Measurements from ENCODE around the gene PTPN20. TPM values are rescaled to one million over a fixed set of nuclear protein-coding genes. Genes with fewer than 3 reads are reported as not detected.
"Not testable (repeated sequence)": the region's sequence is repeated elsewhere in the genome, so short reads cannot be mapped to it uniquely, and the experiment has no call there.

Gene PTPN20
- polyA plus RNA-seq, 4 donors = 1.9 to 4.2 (median 3.8) TPM

- not testable (repeated sequence) for DNase-seq (ENCODE audit: low read depth in 4 of 4, low spot score in 3 of 4)
Measured at GRCh38 chr10:46948687-46949518, 37.7 kb downstream of the PTPN20 start.

DNA sequence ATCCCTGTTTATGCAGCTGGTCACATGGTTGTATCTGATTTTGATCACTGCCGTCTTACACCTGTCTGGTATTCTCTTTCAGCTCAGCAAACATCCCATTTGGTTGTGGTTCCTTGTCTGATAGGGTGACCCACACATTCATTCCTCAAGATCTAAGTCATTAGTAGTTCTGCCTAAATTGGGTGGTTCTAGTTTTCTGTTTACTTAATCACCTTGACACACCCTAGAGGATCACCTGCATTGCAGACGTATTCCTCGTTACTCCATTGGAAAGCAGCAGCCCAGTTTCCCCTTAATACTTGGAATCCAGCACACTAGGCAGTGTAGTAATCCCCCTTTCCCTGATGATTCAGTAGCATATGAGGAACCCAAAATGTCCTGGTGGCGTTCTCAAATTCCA, 41.3 kb downstream of the PTPN20 start:
- DNase-seq (ENCODE audit: low read depth in 4 of 4, low spot score in 3 of 4) = not testable (repeated sequence)

DNA sequence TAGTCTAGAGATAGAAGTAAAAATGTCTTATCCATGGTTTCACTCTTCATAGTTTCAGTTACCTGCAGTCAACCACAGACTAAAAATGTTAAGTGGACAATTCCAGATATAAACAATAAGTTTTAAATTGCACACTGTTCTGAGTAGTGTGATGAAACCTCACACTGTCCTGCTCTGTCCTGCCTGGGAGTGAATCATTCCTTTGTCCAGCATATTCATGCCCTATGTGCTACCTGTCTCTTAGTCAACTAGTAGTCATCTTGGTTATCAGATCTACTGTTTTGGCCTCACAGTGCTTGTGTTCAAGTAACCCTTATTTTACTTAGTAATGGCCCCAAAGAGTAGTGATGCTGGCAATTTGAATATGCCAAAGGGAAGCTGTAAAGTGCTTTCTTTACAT, 49.5 kb downstream of the PTPN20 start:
- not testable (repeated sequence) for DNase-seq (ENCODE audit: low read depth in 4 of 4, low spot score in 3 of 4)

- DNase-seq (ENCODE audit: low read depth in 4 of 4, low spot score in 3 of 4) = not testable (repeated sequence)
Measured at GRCh38 chr10:46963356-46963755, 52.1 kb downstream of the PTPN20 start.

DNA sequence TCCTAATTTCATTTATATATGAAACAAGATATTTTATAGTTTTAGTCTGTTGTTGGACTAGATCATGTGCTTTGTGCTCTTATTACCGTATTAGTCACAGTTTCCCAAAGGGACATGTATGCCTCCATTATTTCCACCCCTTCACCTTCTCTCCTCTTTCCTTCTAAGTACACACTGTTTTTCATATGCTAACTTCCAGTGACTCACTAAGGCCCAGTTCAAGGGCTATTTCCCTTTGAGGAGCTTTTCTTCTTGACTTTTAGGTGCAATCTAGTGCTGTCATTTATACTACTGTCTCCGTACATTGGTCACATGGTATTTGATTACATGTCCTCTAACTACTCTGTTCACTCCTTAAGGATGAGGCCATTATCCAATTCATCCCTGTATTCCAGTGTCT, 55.8 kb downstream of the PTPN20 start:
- DNase-seq (ENCODE audit: low read depth in 4 of 4, low spot score in 3 of 4) = not testable (repeated sequence)

GRCh38 chr10:46980223-46980622, 69.0 kb downstream of the PTPN20 start:
- DNase-seq (ENCODE audit: low read depth in 4 of 4, low spot score in 3 of 4) = not testable (repeated sequence)

GRCh38 chr10:46987233-46987924, 76.2 kb downstream of the PTPN20 start:
- not testable (repeated sequence) for DNase-seq (ENCODE audit: low read depth in 4 of 4, low spot score in 3 of 4)

- no peak for DNase-seq (ENCODE audit: low read depth in 4 of 4, low spot score in 3 of 4)
Measured at GRCh38 chr10:46992803-46993561, 81.8 kb downstream of the PTPN20 start.

GRCh38 chr10:46995234-46995633, 84.0 kb downstream of the PTPN20 start:
- no peak for DNase-seq (ENCODE audit: low read depth in 4 of 4, low spot score in 3 of 4)

- no peak for DNase-seq (ENCODE audit: low read depth in 4 of 4, low spot score in 3 of 4)
Measured at GRCh38 chr10:46998192-46998591, 87.0 kb downstream of the PTPN20 start.

DNA sequence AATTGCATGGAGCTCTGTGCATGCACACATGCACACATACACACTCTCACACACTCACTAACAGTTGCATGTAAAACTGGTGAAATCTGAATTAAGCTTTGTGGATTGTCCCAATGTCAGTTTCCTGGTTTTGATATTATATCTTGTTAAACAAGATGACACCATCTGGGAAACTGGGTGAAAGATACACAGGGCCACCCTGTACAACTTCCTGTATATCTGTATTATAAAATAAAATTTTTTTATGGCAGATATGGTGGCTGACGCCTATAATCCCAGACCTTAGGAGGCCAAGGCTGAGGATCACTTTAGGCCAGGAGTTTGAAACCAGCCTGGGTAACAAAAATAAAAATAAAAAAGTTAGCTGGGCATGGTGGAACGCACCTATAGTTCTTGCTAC, 87.4 kb downstream of the PTPN20 start:
- DNase-seq (ENCODE audit: low read depth in 4 of 4, low spot score in 3 of 4) = no peak

GRCh38 chr10:46999217-46999616, 88.0 kb downstream of the PTPN20 start:
- DNase-seq (ENCODE audit: low read depth in 4 of 4, low spot score in 3 of 4) = no peak

DNA sequence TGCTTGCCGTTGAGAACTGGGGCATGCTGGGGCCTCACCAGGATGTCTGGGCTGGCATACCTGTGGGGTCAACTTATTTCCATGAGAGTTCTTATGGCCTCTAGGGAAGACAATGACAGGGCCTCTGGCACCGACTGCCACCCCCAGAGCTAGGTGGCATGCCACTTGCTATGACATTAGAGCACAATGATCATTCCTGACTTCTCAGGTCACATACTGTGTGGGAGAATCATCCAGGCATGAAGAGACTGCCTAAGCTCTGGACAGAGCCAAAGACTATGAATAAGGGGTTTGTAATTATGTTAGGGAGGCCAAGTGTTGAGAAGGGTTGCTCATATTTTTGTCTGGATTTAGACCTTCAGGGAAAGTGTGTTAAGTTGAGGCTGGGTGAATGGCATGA, 97.5 kb downstream of the PTPN20 start:
- DNase-seq (ENCODE audit: low read depth in 4 of 4, low spot score in 3 of 4) = no peak

DNA sequence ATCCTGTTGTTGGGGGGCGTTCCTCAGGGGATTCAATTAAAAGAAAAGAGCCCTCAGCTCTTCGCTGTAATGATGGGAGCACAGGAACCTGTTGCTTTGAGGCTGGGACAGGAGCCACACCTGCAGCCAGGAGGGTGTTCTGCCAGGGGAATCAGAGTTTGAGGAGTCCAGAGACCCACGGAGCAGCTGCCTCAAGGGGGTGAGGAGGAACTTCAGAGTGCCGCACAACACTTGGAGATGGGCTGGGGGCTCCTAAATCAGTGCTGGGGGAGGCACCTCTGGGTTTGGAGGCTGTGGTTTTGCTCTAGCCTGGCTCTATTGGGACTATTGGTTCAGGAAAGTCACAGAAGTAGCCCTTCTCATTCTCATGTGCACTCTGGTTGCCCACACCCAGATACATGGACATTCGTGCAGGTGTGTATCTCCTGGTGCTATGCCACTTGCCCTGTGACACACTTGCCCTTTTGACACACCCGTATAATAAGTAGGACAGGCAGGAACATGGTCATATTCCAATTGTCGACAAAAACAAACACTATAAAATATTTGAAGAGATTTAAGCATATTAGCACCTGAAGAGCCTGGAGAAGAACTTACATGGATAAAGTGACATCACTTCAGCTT, 98.1 kb downstream of the PTPN20 start:
- DNase-seq (ENCODE audit: low read depth in 4 of 4, low spot score in 3 of 4) = no peak

- no peak for DNase-seq (ENCODE audit: low read depth in 4 of 4, low spot score in 3 of 4)
Measured at GRCh38 chr10:47010036-47010435, 98.8 kb downstream of the PTPN20 start.

DNA sequence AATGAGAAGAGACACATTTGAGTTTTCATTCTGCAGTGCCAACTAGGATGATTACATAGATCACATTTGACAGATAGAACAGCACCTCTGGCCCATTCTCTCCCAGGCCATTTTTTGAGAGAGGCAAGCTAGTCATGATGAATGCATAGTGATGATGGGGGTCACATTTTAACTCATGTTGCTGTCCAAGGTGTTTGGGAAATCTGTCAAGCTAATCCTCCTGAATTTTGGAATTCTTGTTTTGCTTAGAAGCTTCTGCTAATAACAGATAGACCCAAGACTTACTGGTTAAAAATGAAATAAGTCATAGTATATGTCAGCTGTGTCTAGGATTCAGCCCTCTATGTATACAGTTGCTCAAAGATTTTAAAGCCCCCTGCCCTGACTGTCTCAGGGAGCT, 101.0 kb downstream of the PTPN20 start:
- DNase-seq (ENCODE audit: low read depth in 4 of 4, low spot score in 3 of 4) = no peak

DNA sequence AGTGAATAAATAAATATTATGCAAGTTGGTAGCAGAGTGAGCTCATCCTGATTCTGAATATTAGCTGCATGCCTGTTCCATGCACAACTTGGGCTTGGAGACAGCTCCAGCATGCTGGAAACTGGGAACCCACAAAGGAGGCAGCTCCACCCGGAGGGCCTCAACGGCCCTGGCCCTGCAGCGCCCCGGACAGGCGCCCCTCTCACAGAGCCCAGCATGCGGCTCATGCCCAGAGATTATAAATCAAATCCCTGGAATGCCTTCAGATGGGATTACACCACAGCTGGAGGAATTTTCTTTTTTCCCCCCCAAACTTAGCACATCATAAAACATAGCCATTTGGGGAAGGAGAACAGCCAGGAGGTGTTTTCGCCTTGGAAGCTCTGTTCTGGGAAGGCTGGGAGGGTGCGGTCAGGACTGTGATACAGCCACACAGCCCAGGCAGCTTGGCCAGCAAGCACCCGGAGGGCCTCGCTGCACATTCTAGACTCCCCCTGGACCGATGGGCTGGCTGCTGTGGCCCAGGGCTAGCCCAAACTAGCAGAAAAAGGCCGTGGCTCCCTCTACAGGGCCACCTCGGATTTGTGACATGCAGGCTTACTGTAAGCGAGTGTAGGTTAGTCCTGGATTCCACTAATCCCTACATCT, 102.4 kb downstream of the PTPN20 start:
- DNase-seq (ENCODE audit: low read depth in 4 of 4, low spot score in 3 of 4) = no peak

- DNase-seq (ENCODE audit: low read depth in 4 of 4, low spot score in 3 of 4) = no peak
Measured at GRCh38 chr10:47015404-47015803, 104.2 kb downstream of the PTPN20 start.

DNA sequence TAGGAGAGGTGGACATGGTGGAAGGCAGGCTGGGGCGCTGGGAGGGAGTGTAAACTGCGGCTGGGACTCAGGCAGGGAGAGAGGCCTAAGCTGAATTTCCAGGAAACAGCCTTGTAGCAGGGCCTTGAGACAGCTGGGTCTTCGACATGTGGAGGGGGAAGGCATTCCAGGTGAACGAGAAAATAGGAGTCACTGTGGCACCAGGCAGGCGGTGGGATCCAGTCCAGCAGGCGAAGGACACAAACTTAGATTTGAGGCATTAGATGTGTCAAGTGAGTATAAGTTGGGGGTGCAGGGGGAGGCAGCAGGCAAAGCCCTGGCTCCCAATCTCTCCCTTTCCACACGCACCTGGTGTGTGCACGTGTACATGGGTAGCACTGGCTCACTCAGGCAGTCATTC, 105.3 kb downstream of the PTPN20 start:
- no peak for DNase-seq (ENCODE audit: low read depth in 4 of 4, low spot score in 3 of 4)

DNA sequence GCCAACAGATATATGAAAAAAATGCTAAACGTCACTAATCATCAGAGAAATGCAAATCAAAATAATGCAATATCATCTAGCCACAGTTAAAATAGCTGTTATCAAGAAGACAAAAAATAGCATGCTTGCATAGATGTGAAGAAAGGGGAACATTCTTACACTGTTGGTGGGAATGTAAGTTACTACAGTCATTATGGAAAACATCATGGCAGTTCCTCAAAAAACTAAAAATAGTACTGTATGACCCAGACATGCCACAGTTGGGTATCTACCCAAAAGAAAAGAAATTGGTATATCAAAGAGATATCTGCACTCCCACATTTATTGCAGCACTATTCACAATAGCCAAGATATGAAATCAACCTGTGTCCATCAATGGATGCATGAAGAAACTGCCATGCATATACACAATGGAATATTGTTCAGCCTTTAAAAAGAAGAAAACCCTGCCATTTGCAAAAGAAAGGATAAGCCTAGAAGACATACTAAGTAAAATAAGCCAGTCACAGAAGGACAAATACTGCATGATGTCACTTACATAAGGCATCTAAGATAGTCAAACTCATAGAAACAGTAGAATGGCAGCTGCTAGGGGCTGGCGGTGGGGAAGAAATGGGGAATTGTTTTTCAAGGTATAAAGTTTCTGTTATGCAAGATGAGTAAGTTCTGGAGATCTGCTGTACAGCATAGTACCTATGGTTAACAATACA, 107.0 kb downstream of the PTPN20 start:
- no peak for DNase-seq (ENCODE audit: low read depth in 4 of 4, low spot score in 3 of 4)
